Right cardiac atrium (tissue), 5 donors: ENCODE data around the gene FGD3. TPM values are rescaled to one million over a fixed set of nuclear protein-coding genes. Genes with fewer than 3 reads are reported as not detected.

Source experiments
- ATAC-seq, 2 donors: fragments of 200-7000 bp; cut with Tn5 transposase; one replicate each; pipeline versions ENCODE4 v1.8.0 to v1.9.1; 2020; ENCODE audit warnings: moderate library complexity in 2 of 2, mild to moderate bottlenecking in 1 of 2
- DNase-seq, 3 donors: peaks; one replicate each; pipeline ENCODE4 v3.0.0-alpha.2; 2020
- H3K27ac ChIP-seq: one replicate; pipeline ENCODE4 v1.5.1; 2013; ENCODE audit warnings: mild to moderate bottlenecking, low read length, control low read depth, moderate library complexity
- H3K27me3 ChIP-seq: one replicate; pipeline ENCODE4 v1.6.1; 2013; ENCODE audit not compliant: control insufficient read depth, insufficient read depth
- H3K4me1 ChIP-seq: one replicate; pipeline ENCODE4 v1.6.1; 2013; ENCODE audit warnings: low read length; ENCODE audit not compliant: control insufficient read depth, insufficient read depth
- H3K4me3 ChIP-seq: one replicate; pipeline ENCODE4 v1.5.1; 2013; ENCODE audit warnings: low read length, control low read depth
- H3K9me3 ChIP-seq: one replicate; pipeline ENCODE4 v1.6.1; 2013; ENCODE audit warnings: low read length; ENCODE audit not compliant: control insufficient read depth
- WGBS: extraction: QIAGEN DNeasy Blood & Tissue Kit; methylation state at CpG from one replicate; pipeline ENCODE4 v1.1.7; 2013; 5-methylcytosine and 5-hydroxymethylcytosine counted together
- intact Hi-C, 4 donors: fragments of 100-400 bp; cut with DNase I; formaldehyde crosslinking; loops; one replicate each; pipeline versions ENCODE4 v1.11.0 to v1.14.0; 2022 to 2023
- polyA plus RNA-seq: library from polyadenylated mRNA; stranded (reverse); fragments of 200-250 nt; gene quantifications from one replicate; pipeline ENCODE4 v1.2.3, GENCODE V29; 2013
- total RNA-seq, 4 donors: library from RNA; stranded (reverse); fragmentation: NEBNext Ultra II Directional; extraction: Animal tissue kit (Norgen Biotek cat#: 25700); gene quantifications; one replicate each; pipeline ENCODE4 v1.2.1, GENCODE V29; 2021
- donor health status: healthy with polysubstance abuse.
- donor health status: DM: no; HTN: yes; CAD: no.
- donor health status: DM: no; HTN: no; CAD: no.
- donor health status: DM: no; HTN: yes; CAD: no; lungs with severe emphysema.
- donor health status: DM: yes; HTN: yes; CAD: no.

The FGD3 gene
- total and polyA plus RNA-seq, 5 donors, result 1.1 to 3.2 (median 2.9) TPM

DNA sequence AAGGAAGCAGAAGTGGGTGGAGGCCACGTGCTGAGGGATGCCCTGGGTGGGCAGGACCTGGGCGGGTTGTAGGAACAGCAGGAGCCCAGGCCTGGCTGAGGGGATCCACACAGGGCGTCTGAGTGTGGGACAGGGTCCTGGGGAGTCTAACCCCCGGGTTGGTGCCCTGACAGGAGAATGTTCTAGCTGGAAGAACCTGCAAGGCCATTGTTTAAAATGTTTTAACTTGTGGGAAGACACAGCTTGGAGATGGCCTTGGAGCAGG is 77.3 kb downstream of the FGD3 start:
- Histone ChIP-seq H3K9me3 (no peaks in the 10 kb centered on the region), H3K27ac (no peak overlapping the region), H3K4me1 (no peaks in the 10 kb centered on the region), H3K27me3 (no peaks in the 10 kb centered on the region), H3K4me3 (no peak overlapping the region)
- DNase-seq, result no peak
- no peak for ATAC-seq
- WGBS, result 87% methylated on average over 4 of the region's 4 CpGs
- intact Hi-C loops, result no loop called here

GRCh38 chr9:93024986-93025630 is 77.8 kb downstream of the FGD3 start:
- intact Hi-C loops, result no loop called here
- 86% methylated on average over 11 of the region's 11 CpGs for WGBS
- H3K27ac ChIP-seq, result no peak overlapping the region
- no peak overlapping the region for H3K4me3 ChIP-seq
- DNase-seq (peak in 1 of 3 donors; percentile 30), ATAC-seq (no peak)
- no peaks in the 10 kb centered on the region for H3K27me3 ChIP-seq
- no peaks in the 10 kb centered on the region for H3K9me3 ChIP-seq
- H3K4me1 ChIP-seq, result no peaks in the 10 kb centered on the region

DNA sequence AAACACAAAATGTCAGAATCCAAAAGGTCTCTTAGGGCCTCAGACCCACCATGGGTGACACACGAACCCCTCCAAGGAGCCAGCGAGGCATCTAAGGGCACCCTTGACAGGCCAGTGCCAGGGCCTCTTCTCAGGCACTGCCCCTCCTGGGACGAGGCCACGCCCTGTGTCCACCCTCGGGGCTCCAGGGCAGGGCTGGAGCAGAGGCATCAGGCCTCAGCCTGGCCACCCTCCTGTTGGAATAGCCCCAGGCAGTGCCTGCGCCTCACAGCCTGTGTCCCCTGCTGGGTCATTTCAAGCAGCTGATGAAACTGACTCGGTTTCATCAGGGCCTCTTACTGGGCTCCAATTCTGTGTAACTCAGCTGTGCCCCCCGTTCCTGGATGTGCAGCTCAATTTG is 78.4 kb downstream of the FGD3 start:
- Histone ChIP-seq H3K27ac (no peak overlapping the region), H3K4me3 (no peak overlapping the region), H3K9me3 (no peaks in the 10 kb centered on the region), H3K4me1 (no peaks in the 10 kb centered on the region), H3K27me3 (no peaks in the 10 kb centered on the region)
- DNase-seq (peak in 1 of 3 donors; percentile 43), ATAC-seq (no peak)
- intact Hi-C loops, result no loop called here
- WGBS, result 75% methylated on average over 8 of the region's 8 CpGs

- H3K27ac ChIP-seq, result no peak overlapping the region
- DNase-seq, result peak in 1 of 3 donors; percentile 50
- H3K9me3 ChIP-seq, result no peaks in the 10 kb centered on the region
- H3K27me3 ChIP-seq, result no peaks in the 10 kb centered on the region
- H3K4me1 ChIP-seq, result no peaks in the 10 kb centered on the region
- no peak overlapping the region for H3K4me3 ChIP-seq
- WGBS, result 94% methylated on average over 7 of the region's 7 CpGs
- intact Hi-C loops, result no loop called here
- no peak for ATAC-seq
These were observed 79.3 kb downstream of the FGD3 start for GRCh38 chr9:93026640-93027039.

DNA sequence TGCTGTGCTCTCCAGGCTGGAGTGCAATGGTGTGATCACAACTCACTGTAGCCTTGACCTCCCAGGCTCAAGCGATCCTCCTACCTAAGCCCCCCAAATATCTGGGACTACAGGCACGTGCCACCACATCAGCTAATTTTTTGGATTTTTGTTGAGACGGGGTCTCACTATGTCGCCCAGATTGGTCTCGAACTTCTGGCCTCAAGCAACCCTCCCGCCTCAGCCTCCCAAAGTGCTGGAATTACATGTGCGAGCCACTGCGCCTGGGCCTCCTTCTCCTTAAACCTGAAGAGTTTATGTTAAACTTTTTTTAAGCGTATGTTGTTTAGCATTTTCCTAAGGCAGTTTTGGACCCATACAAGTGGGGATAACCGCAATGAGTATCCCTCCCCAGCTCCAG is 80.4 kb downstream of the FGD3 start:
- Histone ChIP-seq H3K4me1 (no peaks in the 10 kb centered on the region), H3K4me3 (no peak overlapping the region), H3K27ac (no peak overlapping the region), H3K9me3 (no peaks in the 10 kb centered on the region), H3K27me3 (no peaks in the 10 kb centered on the region)
- ATAC-seq (no peak), DNase-seq (peak in 1 of 3 donors; percentile 24)
- 96% methylated on average over 10 of the region's 10 CpGs for WGBS
- intact Hi-C loops, result no loop called here

- H3K4me1 ChIP-seq, result no peaks in the 10 kb centered on the region
- no peaks in the 10 kb centered on the region for H3K9me3 ChIP-seq
- H3K27me3 ChIP-seq, result no peaks in the 10 kb centered on the region
- no peak overlapping the region for H3K27ac ChIP-seq
- ATAC-seq (peak in 1 of 2 donors; percentile 23), DNase-seq (peak in 1 of 3 donors; percentile 5)
- intact Hi-C loops, result no loop called here
- no peak overlapping the region for H3K4me3 ChIP-seq
- 42% methylated on average over 6 of the region's 6 CpGs for WGBS
These were observed 81.2 kb downstream of the FGD3 start for GRCh38 chr9:93028448-93029006.

DNA sequence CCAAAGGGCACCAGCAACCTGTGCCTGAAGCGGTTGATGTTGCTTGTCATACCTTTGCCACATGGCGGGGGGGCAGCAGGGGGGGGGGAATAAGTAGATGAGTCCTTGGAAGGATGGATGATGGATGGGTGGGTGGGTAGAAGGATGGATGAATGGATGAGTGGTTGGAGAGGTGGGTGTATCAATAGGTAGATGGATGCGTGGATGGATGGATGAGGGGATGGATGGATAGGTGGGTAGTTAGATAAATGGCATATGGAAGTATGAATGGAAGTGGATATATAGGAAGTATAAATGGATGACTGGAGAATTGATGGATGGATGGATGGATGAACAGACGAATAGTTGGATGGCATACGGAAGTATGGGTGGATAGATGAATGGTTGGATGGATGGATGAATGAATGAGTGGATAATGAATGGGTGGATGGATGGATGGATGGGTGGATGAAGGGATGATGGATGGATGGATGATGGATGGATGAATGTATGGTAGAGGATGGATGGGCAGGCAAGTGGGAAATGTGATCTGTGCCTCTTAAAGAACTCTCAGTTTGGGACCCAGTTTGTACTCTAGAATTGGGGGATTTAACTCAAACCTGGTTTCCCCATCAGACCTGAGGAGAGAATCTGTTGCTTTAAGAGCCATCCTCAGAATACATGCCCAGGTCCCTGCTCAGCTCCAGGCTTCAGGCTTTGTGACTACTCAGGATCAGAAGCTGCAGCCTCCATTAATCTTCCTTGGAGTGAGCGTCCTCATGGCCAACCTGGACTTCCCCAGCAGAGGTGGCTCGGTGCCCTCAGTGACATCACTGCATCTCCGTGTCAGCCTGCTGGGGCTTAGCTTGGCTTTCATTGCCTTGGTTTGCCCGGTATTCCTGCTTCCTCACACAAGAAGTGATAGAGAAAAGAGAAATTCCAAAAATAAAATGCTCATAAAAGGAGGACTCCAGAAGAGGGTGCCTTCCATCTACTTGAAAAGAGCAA is 83.6 kb downstream of the FGD3 start:
- DNase-seq, result no peak
- no peaks in the 10 kb centered on the region for H3K27me3 ChIP-seq
- H3K27ac ChIP-seq, result no peak overlapping the region
- H3K4me3 ChIP-seq, result no peak overlapping the region
- no peaks in the 10 kb centered on the region for H3K4me1 ChIP-seq
- WGBS, result 81% methylated on average over 9 of the region's 9 CpGs
- H3K9me3 ChIP-seq, result no peaks in the 10 kb centered on the region
- ATAC-seq, result no peak
- intact Hi-C loops, result no loop called here

GRCh38 chr9:93031629-93032430 is 84.5 kb downstream of the FGD3 start:
- Histone ChIP-seq H3K4me1 (no peaks in the 10 kb centered on the region), H3K27me3 (no peaks in the 10 kb centered on the region), H3K9me3 (no peaks in the 10 kb centered on the region), H3K27ac (no peak overlapping the region), H3K4me3 (no peak overlapping the region)
- 52% methylated on average over 10 of the region's 10 CpGs for WGBS
- ATAC-seq, result no peak
- DNase-seq, result peak in 1 of 3 donors; percentile 16
- intact Hi-C loops, result no loop called here

DNA sequence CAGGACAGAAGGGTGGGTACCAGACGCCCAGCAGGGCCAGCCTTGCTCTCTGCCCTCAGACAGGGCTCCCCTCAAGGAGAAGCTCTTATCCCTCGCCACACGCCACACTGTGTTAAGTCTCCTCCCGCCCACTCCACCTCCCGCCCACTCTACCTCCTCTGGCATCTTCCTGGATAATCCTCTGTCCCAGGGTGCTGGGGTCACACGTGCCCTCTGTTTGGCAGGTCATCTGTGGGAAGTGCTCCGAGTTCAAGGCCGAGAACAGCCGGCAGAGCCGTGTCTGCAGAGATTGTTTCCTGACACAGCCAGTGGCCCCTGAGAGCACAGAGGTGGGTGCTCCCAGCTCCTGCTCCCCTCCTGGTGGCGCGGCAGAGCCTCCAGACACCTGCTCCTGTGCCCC is 85.2 kb downstream of the FGD3 start:
- Histone ChIP-seq H3K4me3 (no peak overlapping the region), H3K27ac (no peak overlapping the region), H3K4me1 (no peaks in the 10 kb centered on the region), H3K27me3 (no peaks in the 10 kb centered on the region), H3K9me3 (no peaks in the 10 kb centered on the region)
- DNase-seq (peak in 1 of 3 donors; percentile 23), ATAC-seq (no peak)
- 88% methylated on average over 12 of the region's 12 CpGs for WGBS
- intact Hi-C loops, result no loop called here

DNA sequence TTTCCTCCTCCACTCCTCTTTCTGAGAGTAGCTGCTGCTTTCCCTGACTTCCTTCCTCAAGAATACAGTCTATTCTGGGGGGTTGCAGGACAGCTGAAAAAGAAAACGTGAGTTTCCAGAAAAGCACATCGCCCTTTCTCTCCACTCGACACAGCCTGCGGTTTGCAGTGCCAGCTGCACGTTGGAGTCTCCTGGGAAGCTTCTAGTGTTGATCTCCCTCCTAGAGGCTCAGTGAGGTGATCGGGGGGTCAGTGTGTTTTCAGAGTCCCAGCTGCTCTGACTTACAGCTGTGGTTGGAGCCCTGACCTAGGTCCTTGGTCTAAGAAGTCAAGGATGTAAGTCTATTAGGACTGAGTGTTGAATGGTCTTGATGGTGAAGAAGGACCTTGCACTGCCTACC is 86.2 kb downstream of the FGD3 start:
- Histone ChIP-seq H3K9me3 (no peaks in the 10 kb centered on the region), H3K27ac (no peak overlapping the region), H3K4me3 (no peak overlapping the region), H3K27me3 (no peaks in the 10 kb centered on the region), H3K4me1 (no peaks in the 10 kb centered on the region)
- DNase-seq, result no peak
- WGBS, result 51% methylated on average over 6 of the region's 6 CpGs
- no peak for ATAC-seq
- intact Hi-C loops, result no loop called here
